HUES6 (cell line): ENCODE data around the gene FMO1.

Experiments
- H3K27ac ChIP-seq: 2 replicates; pipeline ENCODE4 v1.7.0; 2013; ENCODE audit warnings: low read depth, mild to moderate bottlenecking, low read length, inconsistent platforms
- H3K27me3 ChIP-seq: 2 replicates; pipeline ENCODE4 v1.6.1; 2013; ENCODE audit warnings: low read length; ENCODE audit not compliant: control insufficient read depth, insufficient read depth
- H3K36me3 ChIP-seq: 2 replicates; pipeline ENCODE4 v1.6.1; 2013; ENCODE audit warnings: low read length; ENCODE audit not compliant: control insufficient read depth, insufficient read depth
- H3K4me1 ChIP-seq: 2 replicates; pipeline ENCODE4 v1.6.1; 2013; ENCODE audit warnings: low read length; ENCODE audit not compliant: control insufficient read depth, insufficient read depth
- H3K4me3 ChIP-seq: 2 replicates; pipeline ENCODE4 v1.5.1; 2013; ENCODE audit warnings: low read depth, low read length
- H3K9ac ChIP-seq: one replicate; pipeline ENCODE4 v1.6.1; 2013; ENCODE audit warnings: mild to moderate bottlenecking, low read length
- H3K9me3 ChIP-seq: 2 replicates; pipeline ENCODE4 v1.6.1; 2013; ENCODE audit warnings: low read depth, low read length; ENCODE audit not compliant: control insufficient read depth, insufficient read depth

The FMO1 gene

DNA sequence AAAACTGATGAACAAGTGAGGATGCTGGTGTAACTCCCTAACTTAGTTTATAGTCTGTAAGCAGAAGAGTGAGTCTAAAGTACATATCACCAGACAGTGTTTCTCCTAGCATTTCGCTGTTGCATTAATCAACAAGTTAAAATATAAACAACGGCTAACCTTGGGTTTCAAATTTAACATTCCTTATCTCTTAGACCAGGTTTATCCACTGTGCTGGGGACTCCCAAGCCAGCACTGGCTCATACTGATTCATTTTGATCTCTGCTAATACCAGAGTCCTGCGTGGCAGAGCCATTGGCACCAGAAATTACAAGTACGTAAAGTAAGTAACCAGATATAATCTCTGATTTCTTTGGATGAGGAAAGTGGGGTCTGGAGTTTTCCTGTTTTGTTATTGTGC lies at the start of gene FMO1:
FMO1 (plus strand) TSS at position 193 of the 400 bp plus-strand sequence. CDS start 9,594 bp downstream, outside the sequence.
- no peak within 1 kb of the TSS for H3K27ac ChIP-seq
- H3K9ac ChIP-seq, result no peak within 1 kb of the TSS
- H3K9me3 ChIP-seq, result no peaks in the 10 kb centered on the region
- H3K36me3 ChIP-seq, result no peaks in the 10 kb centered on the region
- peaks cover 12% of the 10 kb centered on the region for H3K4me1 ChIP-seq
- H3K27me3 ChIP-seq, result peaks cover 16% of the 10 kb centered on the region
- no peak within 1 kb of the TSS for H3K4me3 ChIP-seq

DNA sequence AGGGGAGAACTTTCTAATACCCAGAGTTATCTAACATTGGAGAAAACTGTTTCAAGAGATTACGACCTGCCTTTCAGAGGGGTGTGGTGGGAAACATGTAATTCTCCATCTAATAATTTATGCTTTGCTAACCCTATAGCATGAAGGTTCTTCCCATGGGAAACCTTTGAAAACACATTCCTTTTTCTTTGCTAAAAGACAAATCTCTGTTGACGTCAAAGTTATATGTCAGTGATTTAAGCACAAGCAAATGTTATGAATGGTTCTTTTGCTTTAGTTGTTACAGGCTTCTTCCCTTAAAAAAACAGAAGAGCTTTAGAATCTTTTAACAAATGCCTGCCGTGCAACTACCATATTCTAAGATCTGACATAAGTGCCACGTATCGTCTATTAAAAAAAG lies 44.0 kb upstream of the FMO1 start:
- no peak overlapping the region for H3K4me3 ChIP-seq
- no peaks in the 10 kb centered on the region for H3K27me3 ChIP-seq
- H3K9me3 ChIP-seq, result no peaks in the 10 kb centered on the region

GRCh38 chr1:171206204-171206977 lies 41.9 kb upstream of the FMO1 start:
- Histone ChIP-seq H3K27me3 (no peaks in the 10 kb centered on the region), H3K4me3 (no peak overlapping the region), H3K9me3 (no peaks in the 10 kb centered on the region), H3K36me3 (no peaks in the 10 kb centered on the region), H3K27ac (no peak overlapping the region), H3K4me1 (peaks cover 18% of the 10 kb centered on the region), H3K9ac (no peak overlapping the region)

More for the DNA sequence above, 44.0 kb upstream of the FMO1 start:
- Histone ChIP-seq H3K9ac (no peak overlapping the region), H3K4me1 (peaks cover 2% of the 10 kb centered on the region; the same call in 1 of the 2 replicates), H3K36me3 (no peaks in the 10 kb centered on the region), H3K27ac (no peak overlapping the region)

- Histone ChIP-seq H3K4me1 (peaks cover 18% of the 10 kb centered on the region), H3K27me3 (no peaks in the 10 kb centered on the region), H3K9me3 (no peaks in the 10 kb centered on the region; the same call in 1 of the 2 replicates), H3K27ac (no peak overlapping the region), H3K36me3 (no peaks in the 10 kb centered on the region), H3K4me3 (no peak overlapping the region), H3K9ac (no peak overlapping the region)
Observed at GRCh38 chr1:171206978-171207355, 41.3 kb upstream of the FMO1 start.

DNA sequence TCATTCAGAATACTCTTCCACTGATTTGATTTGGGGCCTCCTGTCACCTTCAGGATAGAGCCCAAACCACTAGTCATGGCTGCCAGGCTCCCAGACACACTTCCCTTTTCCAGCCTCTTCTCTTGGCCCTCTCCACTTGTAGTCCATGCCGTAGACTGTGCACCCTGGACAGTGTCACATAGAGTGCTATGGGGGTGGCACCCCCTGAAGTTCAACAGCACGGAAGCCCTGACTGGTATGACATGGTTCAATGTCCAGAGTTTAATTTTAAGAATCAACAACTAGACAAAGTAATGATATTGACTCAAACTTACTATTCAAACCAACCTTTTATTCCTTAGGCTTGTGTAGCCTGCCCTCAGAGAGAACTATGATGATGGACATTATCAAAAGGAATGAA lies 40.9 kb upstream of the FMO1 start:
- peaks cover 18% of the 10 kb centered on the region for H3K4me1 ChIP-seq

DNA sequence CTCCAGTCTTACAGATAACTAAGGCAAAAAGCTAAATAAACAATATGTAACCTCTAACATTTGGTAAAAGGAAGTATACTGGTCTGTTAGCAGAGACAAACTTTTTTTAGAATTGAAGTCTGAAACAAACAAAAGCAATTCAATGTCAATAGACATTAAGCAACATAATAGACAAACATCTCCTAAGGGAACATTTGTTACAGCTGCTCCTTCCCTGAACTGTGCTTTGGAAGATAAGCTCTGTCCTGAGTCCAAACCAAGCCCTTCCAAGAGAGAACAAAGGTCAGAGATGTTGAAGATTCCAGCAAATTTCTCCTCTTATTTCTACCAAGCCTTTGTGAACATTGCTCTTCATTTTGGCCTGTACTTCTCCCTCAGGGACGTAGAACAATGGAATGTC lies 37.9 kb upstream of the FMO1 start:
- H3K27ac ChIP-seq, result no peak overlapping the region; the same call in 1 of the 2 replicates
- H3K9ac ChIP-seq, result peak overlapping the region; percentile 52
- H3K36me3 ChIP-seq, result no peaks in the 10 kb centered on the region
- no peaks in the 10 kb centered on the region for H3K27me3 ChIP-seq
- peak overlapping the region; percentile 14 for H3K4me3 ChIP-seq
- H3K4me1 ChIP-seq, result peaks cover 28% of the 10 kb centered on the region
- no peaks in the 10 kb centered on the region; the same call in 1 of the 2 replicates for H3K9me3 ChIP-seq

More for the DNA sequence above, 40.9 kb upstream of the FMO1 start:
- no peaks in the 10 kb centered on the region for H3K36me3 ChIP-seq
- no peaks in the 10 kb centered on the region; the same call in 1 of the 2 replicates for H3K9me3 ChIP-seq
- H3K27me3 ChIP-seq, result no peaks in the 10 kb centered on the region
- H3K27ac ChIP-seq, result no peak overlapping the region
- H3K9ac ChIP-seq, result no peak overlapping the region
- H3K4me3 ChIP-seq, result no peak overlapping the region

DNA sequence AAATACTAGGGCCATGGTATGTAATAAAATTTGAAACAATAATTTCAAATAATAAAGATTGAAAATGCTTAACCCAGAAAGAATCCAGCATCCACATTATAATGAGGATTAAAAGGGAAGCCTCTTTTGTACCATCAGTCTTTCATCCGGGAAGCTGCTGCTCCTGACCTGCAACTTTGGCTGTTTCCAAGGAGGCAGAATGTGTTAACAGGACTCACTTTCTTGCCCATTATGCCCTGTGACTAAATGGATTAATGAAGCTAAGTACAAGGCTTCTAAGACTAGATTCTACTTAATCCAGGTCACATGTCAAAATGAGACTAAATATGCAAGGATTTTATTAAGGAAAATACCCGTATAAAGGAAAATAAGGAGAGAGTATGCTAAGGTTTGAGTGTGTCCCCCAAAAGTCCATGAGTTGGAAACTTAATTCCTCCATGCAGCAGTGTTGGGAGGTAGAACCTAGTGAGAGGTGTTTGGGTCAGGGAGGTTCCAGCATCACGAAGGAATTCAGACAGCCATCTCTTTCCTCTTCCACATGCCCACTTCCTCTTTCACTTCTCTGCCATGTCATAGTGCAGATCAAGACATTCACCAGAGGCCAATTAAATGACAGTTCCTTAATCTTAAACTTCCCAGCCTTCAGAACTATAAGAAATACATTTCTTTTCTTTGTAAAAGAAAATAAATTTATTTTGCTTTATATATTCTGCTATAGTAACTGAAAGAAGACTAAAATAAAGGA lies 35.5 kb upstream of the FMO1 start:
- no peak overlapping the region for H3K27ac ChIP-seq
- no peak overlapping the region for H3K4me3 ChIP-seq
- no peaks in the 10 kb centered on the region for H3K36me3 ChIP-seq
- H3K4me1 ChIP-seq, result peaks cover 28% of the 10 kb centered on the region
- H3K27me3 ChIP-seq, result no peaks in the 10 kb centered on the region
- peaks cover 4% of the 10 kb centered on the region; the same call in 1 of the 2 replicates for H3K9me3 ChIP-seq
- no peak overlapping the region for H3K9ac ChIP-seq

- Histone ChIP-seq H3K4me3 (no peak overlapping the region), H3K4me1 (peaks cover 34% of the 10 kb centered on the region), H3K27ac (no peak overlapping the region), H3K27me3 (no peaks in the 10 kb centered on the region), H3K36me3 (no peaks in the 10 kb centered on the region), H3K9ac (no peak overlapping the region), H3K9me3 (peaks cover 12% of the 10 kb centered on the region)
Observed at GRCh38 chr1:171213559-171214454, 34.5 kb upstream of the FMO1 start.

- Histone ChIP-seq H3K36me3 (no peaks in the 10 kb centered on the region), H3K4me1 (peaks cover 42% of the 10 kb centered on the region), H3K9me3 (peaks cover 12% of the 10 kb centered on the region), H3K27me3 (no peaks in the 10 kb centered on the region), H3K27ac (peak overlapping the region; percentile 95; the same call in 1 of the 2 replicates), H3K4me3 (no peak overlapping the region), H3K9ac (no peak overlapping the region)
Observed at GRCh38 chr1:171217658-171218443, 30.4 kb upstream of the FMO1 start.

GRCh38 chr1:171218661-171219060 lies 29.6 kb upstream of the FMO1 start:
- Histone ChIP-seq H3K27me3 (no peaks in the 10 kb centered on the region), H3K9ac (peak overlapping the region; percentile 53), H3K4me1 (peaks cover 43% of the 10 kb centered on the region), H3K36me3 (no peaks in the 10 kb centered on the region), H3K4me3 (no peak overlapping the region), H3K27ac (peak overlapping the region; percentile 95; the same call in 1 of the 2 replicates), H3K9me3 (peaks cover 12% of the 10 kb centered on the region)
